Measurements from ENCODE around the gene IL36B. TPM values are rescaled to one million over a fixed set of nuclear protein-coding genes. Genes with fewer than 3 reads are reported as not detected.

IL36B gene
- total and polyA plus RNA-seq, 8 donors: not detected

DNA sequence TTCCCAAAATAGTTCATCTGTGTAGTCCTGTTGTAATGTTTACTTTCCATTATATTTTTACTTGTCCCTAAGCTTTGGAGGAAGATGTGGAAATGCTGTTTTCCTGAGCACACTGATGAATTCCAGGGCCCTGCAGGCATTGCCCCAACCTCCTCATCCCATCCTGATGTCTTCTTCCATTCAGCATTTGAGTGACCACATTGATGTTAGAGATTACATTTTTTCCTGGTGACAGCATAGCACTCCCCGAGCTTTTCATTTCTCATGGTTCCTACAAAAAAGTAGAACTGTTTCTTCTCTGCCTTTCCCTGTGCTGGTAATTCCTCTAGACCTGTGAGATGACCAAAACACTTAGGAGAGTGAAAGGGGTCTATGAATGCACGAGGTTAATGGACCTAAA, 42.6 kb downstream of the IL36B start:
- TF ChIP-seq POLR2A (IDR thresholded peaks at IDR 0.05) (no peak), POLR2AphosphoS5 (IDR thresholded peaks at IDR 0.05) (no peak), EP300 (IDR thresholded peaks at IDR 0.05) (no peak)
- TF ChIP-seq, protein P1, sequence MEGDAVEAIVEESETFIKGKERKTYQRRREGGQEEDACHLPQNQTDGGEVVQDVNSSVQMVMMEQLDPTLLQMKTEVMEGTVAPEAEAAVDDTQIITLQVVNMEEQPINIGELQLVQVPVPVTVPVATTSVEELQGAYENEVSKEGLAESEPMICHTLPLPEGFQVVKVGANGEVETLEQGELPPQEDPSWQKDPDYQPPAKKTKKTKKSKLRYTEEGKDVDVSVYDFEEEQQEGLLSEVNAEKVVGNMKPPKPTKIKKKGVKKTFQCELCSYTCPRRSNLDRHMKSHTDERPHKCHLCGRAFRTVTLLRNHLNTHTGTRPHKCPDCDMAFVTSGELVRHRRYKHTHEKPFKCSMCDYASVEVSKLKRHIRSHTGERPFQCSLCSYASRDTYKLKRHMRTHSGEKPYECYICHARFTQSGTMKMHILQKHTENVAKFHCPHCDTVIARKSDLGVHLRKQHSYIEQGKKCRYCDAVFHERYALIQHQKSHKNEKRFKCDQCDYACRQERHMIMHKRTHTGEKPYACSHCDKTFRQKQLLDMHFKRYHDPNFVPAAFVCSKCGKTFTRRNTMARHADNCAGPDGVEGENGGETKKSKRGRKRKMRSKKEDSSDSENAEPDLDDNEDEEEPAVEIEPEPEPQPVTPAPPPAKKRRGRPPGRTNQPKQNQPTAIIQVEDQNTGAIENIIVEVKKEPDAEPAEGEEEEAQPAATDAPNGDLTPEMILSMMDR (IDR thresholded peaks at IDR 0.05): no peak
- WGBS, 5 donors: 44 to 57% (median 48%) methylated on average over 2 of the region's 2 CpGs
- no peaks in the 10 kb centered on the region for H3K36me3 ChIP-seq
- intact Hi-C loops (cut with DNase I; ENCODE audit: low total_unique reads): no loop called here
- no peak overlapping the region for H3K4me3 ChIP-seq
- no peaks in the 10 kb centered on the region for H3K27me3 ChIP-seq
- no peaks in the 10 kb centered on the region for H3K4me1 ChIP-seq
- no peaks in the 10 kb centered on the region for H3K9me3 ChIP-seq
- DNase-seq: no peak
- H3K27ac ChIP-seq: no peak overlapping the region

DNA sequence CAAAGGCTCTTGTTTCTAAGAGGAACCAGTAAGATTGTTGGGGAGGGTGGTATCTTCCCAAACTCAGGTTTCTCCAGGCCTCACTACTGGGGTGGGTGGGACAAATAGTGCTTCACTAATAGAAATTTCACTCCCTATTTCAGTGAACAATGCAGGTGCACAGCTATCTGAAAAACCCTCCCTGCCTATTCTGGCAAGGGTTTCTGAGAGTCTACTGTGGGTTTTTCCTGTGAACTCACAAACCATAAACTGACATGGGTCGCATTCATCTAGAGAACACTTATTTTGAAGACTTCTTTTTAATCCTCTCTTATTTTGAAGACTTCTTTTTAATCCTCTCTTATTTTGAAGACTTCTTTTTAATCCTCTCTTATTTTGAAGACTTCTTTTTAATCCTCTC, 43.0 kb downstream of the IL36B start:
- 60 to 95% (median 72%) methylated on average over 1 of the region's 1 CpG for WGBS, 5 donors
- no peak overlapping the region for H3K4me3 ChIP-seq
- DNase-seq: no peak
- TF ChIP-seq, protein P1 (IDR thresholded peaks at IDR 0.05): no peak
- TF ChIP-seq POLR2AphosphoS5 (IDR thresholded peaks at IDR 0.05) (no peak), EP300 (IDR thresholded peaks at IDR 0.05) (no peak), POLR2A (IDR thresholded peaks at IDR 0.05) (no peak)
- H3K27me3 ChIP-seq: no peaks in the 10 kb centered on the region
- H3K36me3 ChIP-seq: no peaks in the 10 kb centered on the region
- intact Hi-C loops (cut with DNase I; ENCODE audit: low total_unique reads): no loop called here
- H3K4me1 ChIP-seq: no peaks in the 10 kb centered on the region
- no peaks in the 10 kb centered on the region for H3K9me3 ChIP-seq
- no peak overlapping the region for H3K27ac ChIP-seq

- H3K27me3 ChIP-seq: no peaks in the 10 kb centered on the region
- intact Hi-C loops (cut with DNase I; ENCODE audit: low total_unique reads): no loop called here
- H3K27ac ChIP-seq: no peak overlapping the region
- 72 to 91% (median 84%) methylated on average over 1 of the region's 1 CpG for WGBS, 5 donors
- no peak for DNase-seq
- H3K9me3 ChIP-seq: no peaks in the 10 kb centered on the region
- H3K36me3 ChIP-seq: no peaks in the 10 kb centered on the region
- H3K4me3 ChIP-seq: no peak overlapping the region
- H3K4me1 ChIP-seq: no peaks in the 10 kb centered on the region
- TF ChIP-seq, protein P1 (IDR thresholded peaks at IDR 0.05): no peak
- no peak for TF ChIP-seq POLR2A (IDR thresholded peaks at IDR 0.05)
- TF ChIP-seq POLR2AphosphoS5 (IDR thresholded peaks at IDR 0.05): no peak
- TF ChIP-seq EP300 (IDR thresholded peaks at IDR 0.05): no peak
Measured at GRCh38 chr2:113007250-113007649, 45.4 kb downstream of the IL36B start.

- Histone ChIP-seq H3K9me3 (peaks cover 0 to 15% (median 12%) of the 10 kb centered on the region in 4 donors), H3K27ac (no peak within 1 kb of the TSS), H3K4me3 (no peak within 1 kb of the TSS), H3K4me1 (no peaks in the 10 kb centered on the region), H3K36me3 (no peaks in the 10 kb centered on the region), H3K27me3 (no peaks in the 10 kb centered on the region)
- intact Hi-C loops (cut with DNase I; ENCODE audit: low total_unique reads): no loop called here
- 77 to 95% (median 92%) methylated on average over 3 of the region's 3 CpGs for WGBS, 5 donors
- TF ChIP-seq EP300 (IDR thresholded peaks at IDR 0.05): no peak
- DNase-seq: no peak
Measured at GRCh38 chr2:113005030-113005509, 47.6 kb downstream of the IL36B start, which contains the start of gene IL36A. Gene IL36A, plus strand, starts transcription at chr2:113005459. Its CDS starts 413 bp downstream, at chr2:113005872.

GRCh38 chr2:113002677-113003076, 50.0 kb downstream of the IL36B start:
- no peaks in the 10 kb centered on the region for H3K4me1 ChIP-seq
- no peak overlapping the region for H3K27ac ChIP-seq
- H3K4me3 ChIP-seq: no peak overlapping the region
- H3K9me3 ChIP-seq: peaks cover 0 to 25% (median 17%) of the 10 kb centered on the region in 4 donors
- intact Hi-C loops (cut with DNase I; ENCODE audit: low total_unique reads): no loop called here
- TF ChIP-seq, protein P1 (IDR thresholded peaks at IDR 0.05): no peak
- TF ChIP-seq EP300 (IDR thresholded peaks at IDR 0.05): no peak
- no peak for TF ChIP-seq POLR2A (IDR thresholded peaks at IDR 0.05)
- TF ChIP-seq POLR2AphosphoS5 (IDR thresholded peaks at IDR 0.05): no peak
- no peaks in the 10 kb centered on the region for H3K27me3 ChIP-seq
- DNase-seq: no peak
- no peaks in the 10 kb centered on the region for H3K36me3 ChIP-seq
- 81 to 94% (median 87%) methylated on average over 2 of the region's 2 CpGs for WGBS, 5 donors
